Sigmoid colon (tissue), 7 donors: Measurements from ENCODE around the gene TRNP1. TPM values are rescaled to one million over a fixed set of nuclear protein-coding genes. Genes with fewer than 3 reads are reported as not detected.

Experiments
- DNase-seq: peaks from one replicate; pipeline ENCODE4 v3.0.0-alpha.2; 2019
- H3K27ac ChIP-seq, 4 donors: fragments of 200-600 bp; sonication (generic); one replicate each; pipeline ENCODE4 v1.5.1; 2016 to 2019; ENCODE audit warnings: mild to moderate bottlenecking in 1 of 4
- H3K27me3 ChIP-seq, 3 donors: fragments of 200-600 bp; sonication (generic); one replicate each; pipeline ENCODE4 v1.5.1; 2019; ENCODE audit warnings: mild to moderate bottlenecking in 1 of 3
- H3K36me3 ChIP-seq, 4 donors: fragments of 200-600 bp; sonication (generic); one replicate each; pipeline ENCODE4 v1.5.1; 2016 to 2019
- H3K4me1 ChIP-seq, 4 donors: fragments of 200-600 bp; sonication (generic); one replicate each; pipeline ENCODE4 v1.5.1; 2017 to 2019
- H3K4me3 ChIP-seq, 4 donors: fragments of 200-600 bp; sonication (generic); one replicate each; pipeline ENCODE4 v1.5.1; 2017 to 2019; ENCODE audit warnings: mild to moderate bottlenecking in 2 of 4, moderate library complexity in 1 of 4
- H3K9me3 ChIP-seq, 4 donors: fragments of 200-600 bp in 3 of 4; sonication (generic) in 3 of 4; one replicate each; pipeline versions ENCODE4 v1.5.1 to v1.6.1; 2013 to 2019
- EP300 ChIP-seq, 4 donors: sonication (generic); formaldehyde crosslinking; IDR thresholded peaks; one replicate each; pipeline ENCODE4 v1.6.1; 2017; ENCODE audit warnings: antibody characterized with exemption in 4 of 4
- POLR2A ChIP-seq, 2 donors: fragments of 450-650 bp; IDR thresholded peaks; one replicate each; pipeline ENCODE4 v1.6.1; 2016; ENCODE audit warnings: antibody characterized with exemption in 2 of 2, mild to moderate bottlenecking in 2 of 2, moderate library complexity in 2 of 2
- POLR2AphosphoS5 ChIP-seq, 4 donors: sonication (generic); formaldehyde crosslinking; IDR thresholded peaks; one replicate each; pipeline ENCODE4 v1.6.1; 2017; ENCODE audit warnings: antibody characterized with exemption in 4 of 4
- WGBS, 2 donors: extraction: QIAGEN DNeasy Blood & Tissue Kit; methylation state at CpG; one replicate each; pipeline ENCODE4 v1.1.7; 2013; 5-methylcytosine and 5-hydroxymethylcytosine counted together
- intact Hi-C: fragments of 100-400 bp; cut with DNase I; formaldehyde crosslinking; loops from one replicate; pipeline ENCODE4 v1.15.1; 2023
- polyA plus RNA-seq, 3 donors: library from polyadenylated mRNA; stranded (reverse); fragments of 200-250 nt; gene quantifications; one replicate each; pipeline ENCODE4 v1.2.3, GENCODE V29; 2013
- total RNA-seq, 4 donors: library from RNA; depleted of rRNA; stranded (reverse); fragments of >200 nt; gene quantifications; one replicate each; pipeline ENCODE4 v1.1.0, GENCODE V29; 2016
- TF ChIP-seq, protein P1 (sequence below), 4 experiments: fragments of 450-650 bp in 3 of 4; fragments of 200-600 bp in 1 of 4; IDR thresholded peaks; one replicate each; pipeline ENCODE4 v1.5.1; 2016 to 2019; ENCODE audit warnings: antibody characterized with exemption in 4 of 4, mild to moderate bottlenecking in 3 of 4, moderate library complexity in 2 of 4
- donor health status: healthy with polysubstance abuse.
- donor health status: Bipolar disorder and iron deficiency.
- donor health status: healthy.

Gene TRNP1
- total and polyA plus RNA-seq, 7 donors: 3.0 to 29.6 (median 15.5) TPM

DNA sequence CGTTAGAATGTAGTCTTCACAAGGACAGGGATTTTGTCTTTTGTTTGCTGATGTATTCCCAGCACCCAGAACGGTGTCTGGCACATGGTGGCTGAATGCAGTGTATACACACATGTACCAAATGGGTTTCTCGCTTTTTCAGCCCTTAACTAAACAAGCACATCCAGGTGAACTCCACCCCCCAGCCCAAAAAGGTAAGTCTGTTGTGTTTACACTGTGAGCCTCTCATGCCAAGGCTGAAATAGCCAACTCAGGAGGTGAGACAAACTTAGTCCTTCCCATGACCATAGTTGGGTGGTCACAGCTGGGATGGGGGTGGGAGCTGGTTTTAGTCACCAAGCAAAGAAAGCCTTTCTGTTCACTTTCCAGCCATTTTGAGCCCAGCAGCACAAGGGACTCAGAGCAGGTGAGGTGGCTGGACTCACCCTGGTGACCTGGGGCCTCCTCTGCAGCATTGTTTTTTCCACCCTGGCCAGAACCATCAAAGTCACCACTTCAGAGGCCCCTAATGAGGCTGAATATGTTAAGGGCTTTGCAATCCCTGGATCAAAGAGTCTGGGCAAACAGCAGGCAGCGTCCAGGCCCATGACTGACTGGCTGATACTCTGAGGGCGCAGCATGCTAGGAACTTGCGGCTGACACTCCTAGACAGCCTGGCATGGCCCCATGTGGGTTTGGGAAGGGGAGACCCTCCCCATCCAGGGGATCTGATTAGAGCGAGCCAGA, 10.4 kb downstream of the TRNP1 start:
- TF ChIP-seq, protein P1, sequence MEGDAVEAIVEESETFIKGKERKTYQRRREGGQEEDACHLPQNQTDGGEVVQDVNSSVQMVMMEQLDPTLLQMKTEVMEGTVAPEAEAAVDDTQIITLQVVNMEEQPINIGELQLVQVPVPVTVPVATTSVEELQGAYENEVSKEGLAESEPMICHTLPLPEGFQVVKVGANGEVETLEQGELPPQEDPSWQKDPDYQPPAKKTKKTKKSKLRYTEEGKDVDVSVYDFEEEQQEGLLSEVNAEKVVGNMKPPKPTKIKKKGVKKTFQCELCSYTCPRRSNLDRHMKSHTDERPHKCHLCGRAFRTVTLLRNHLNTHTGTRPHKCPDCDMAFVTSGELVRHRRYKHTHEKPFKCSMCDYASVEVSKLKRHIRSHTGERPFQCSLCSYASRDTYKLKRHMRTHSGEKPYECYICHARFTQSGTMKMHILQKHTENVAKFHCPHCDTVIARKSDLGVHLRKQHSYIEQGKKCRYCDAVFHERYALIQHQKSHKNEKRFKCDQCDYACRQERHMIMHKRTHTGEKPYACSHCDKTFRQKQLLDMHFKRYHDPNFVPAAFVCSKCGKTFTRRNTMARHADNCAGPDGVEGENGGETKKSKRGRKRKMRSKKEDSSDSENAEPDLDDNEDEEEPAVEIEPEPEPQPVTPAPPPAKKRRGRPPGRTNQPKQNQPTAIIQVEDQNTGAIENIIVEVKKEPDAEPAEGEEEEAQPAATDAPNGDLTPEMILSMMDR (IDR thresholded peaks at IDR 0.05): no peak
- TF ChIP-seq EP300 (IDR thresholded peaks at IDR 0.05): no peak
- no peak for TF ChIP-seq POLR2A (IDR thresholded peaks at IDR 0.05)
- TF ChIP-seq POLR2AphosphoS5 (IDR thresholded peaks at IDR 0.05): peak in 2 of 4 donors; percentile 14 to 16
- no peaks in the 10 kb centered on the region for H3K9me3 ChIP-seq
- no peak overlapping the region for H3K4me3 ChIP-seq
- intact Hi-C loops: no loop called here
- peaks cover 0 to 98% (median 96%) of the 10 kb centered on the region in 4 donors for H3K4me1 ChIP-seq
- WGBS, 2 donors: 90 to 91% methylated on average over 7 of the region's 7 CpGs
- H3K27me3 ChIP-seq: no peaks in the 10 kb centered on the region
- peaks cover 8 to 33% (median 16%) of the 10 kb centered on the region in 4 donors for H3K36me3 ChIP-seq
- DNase-seq: no peak
- peak overlapping the region; percentile 87 to 98 (median 97) for H3K27ac ChIP-seq

DNA sequence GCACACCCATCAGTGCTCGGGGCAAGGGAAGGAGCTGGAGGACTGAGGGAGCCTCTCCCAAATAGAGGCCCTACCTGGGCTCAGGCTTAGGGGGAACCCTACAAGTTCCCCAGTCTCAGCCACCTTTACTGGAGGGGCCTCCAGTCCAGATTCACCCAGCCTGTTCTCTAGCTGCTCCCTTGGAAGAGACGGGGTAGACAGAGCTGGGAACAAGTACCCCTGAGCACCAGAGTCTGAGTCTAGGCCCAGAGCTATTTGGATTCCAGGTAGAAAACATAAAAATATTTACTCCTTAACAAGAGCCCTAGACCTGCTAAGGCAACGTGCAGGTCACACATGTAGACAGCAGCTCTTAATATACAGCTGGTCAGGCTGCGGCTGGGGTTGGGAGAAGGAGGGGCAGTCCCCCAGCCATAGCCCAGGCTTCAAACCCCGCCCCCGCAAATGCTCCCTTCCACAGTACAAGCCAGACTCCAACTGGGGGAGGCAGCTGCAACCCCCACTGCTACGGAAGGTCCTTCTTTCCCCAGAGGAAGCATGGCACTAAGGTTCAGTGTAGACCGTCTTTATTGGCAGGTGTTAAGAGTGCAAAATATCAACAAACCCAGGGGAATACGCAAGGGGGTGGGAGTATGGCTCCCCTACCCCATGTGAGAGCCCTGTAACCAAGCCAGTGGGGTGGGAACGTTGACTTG, 11.1 kb downstream of the TRNP1 start:
- peaks cover 0 to 98% (median 97%) of the 10 kb centered on the region in 4 donors for H3K4me1 ChIP-seq
- peaks cover 8 to 33% (median 16%) of the 10 kb centered on the region in 4 donors for H3K36me3 ChIP-seq
- H3K27me3 ChIP-seq: no peaks in the 10 kb centered on the region
- peak; percentile 85 for DNase-seq
- intact Hi-C loops: no loop called here
- TF ChIP-seq POLR2AphosphoS5 (IDR thresholded peaks at IDR 0.05) (peak in 3 of 4 donors; percentile 22 to 25 (median 24)), POLR2A (IDR thresholded peaks at IDR 0.05) (no peak), EP300 (IDR thresholded peaks at IDR 0.05) (no peak)
- TF ChIP-seq, protein P1 (IDR thresholded peaks at IDR 0.05): no peak
- H3K4me3 ChIP-seq: no peak overlapping the region
- 77 to 84% methylated on average over 10 of the region's 10 CpGs for WGBS, 2 donors
- H3K9me3 ChIP-seq: no peaks in the 10 kb centered on the region
- H3K27ac ChIP-seq: peak overlapping the region; percentile 87 to 98 (median 97)

DNA sequence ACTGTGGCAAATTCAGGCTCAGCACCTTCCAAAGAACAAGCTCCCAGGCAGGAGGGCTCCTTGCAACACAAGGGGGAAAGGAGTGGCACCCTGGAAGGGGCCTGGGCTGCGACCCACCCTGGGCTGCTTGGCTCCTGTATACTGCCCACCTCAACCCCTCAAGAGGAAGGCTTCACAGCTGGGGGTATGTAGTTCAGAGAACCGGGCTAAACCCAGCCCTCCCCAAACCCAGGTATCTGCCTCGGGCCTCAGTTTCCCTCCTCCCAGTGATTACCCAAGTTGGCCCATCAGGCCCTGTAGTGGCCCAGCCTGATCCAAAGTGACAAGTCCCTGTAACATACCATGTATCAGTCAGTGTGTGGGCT, 11.7 kb downstream of the TRNP1 start:
- no peaks in the 10 kb centered on the region for H3K9me3 ChIP-seq
- peaks cover 8 to 33% (median 16%) of the 10 kb centered on the region in 4 donors for H3K36me3 ChIP-seq
- H3K4me3 ChIP-seq: no peak overlapping the region
- intact Hi-C loops: no loop called here
- no peaks in the 10 kb centered on the region for H3K27me3 ChIP-seq
- no peak for DNase-seq
- peaks cover 0 to 98% (median 97%) of the 10 kb centered on the region in 4 donors for H3K4me1 ChIP-seq
- H3K27ac ChIP-seq: peak overlapping the region; percentile 87 to 98 (median 97)
- 92 to 95% methylated on average over 3 of the region's 3 CpGs for WGBS, 2 donors
- TF ChIP-seq POLR2A (IDR thresholded peaks at IDR 0.05) (no peak), POLR2AphosphoS5 (IDR thresholded peaks at IDR 0.05) (no peak), EP300 (IDR thresholded peaks at IDR 0.05) (no peak)
- TF ChIP-seq, protein P1 (IDR thresholded peaks at IDR 0.05): no peak

DNA sequence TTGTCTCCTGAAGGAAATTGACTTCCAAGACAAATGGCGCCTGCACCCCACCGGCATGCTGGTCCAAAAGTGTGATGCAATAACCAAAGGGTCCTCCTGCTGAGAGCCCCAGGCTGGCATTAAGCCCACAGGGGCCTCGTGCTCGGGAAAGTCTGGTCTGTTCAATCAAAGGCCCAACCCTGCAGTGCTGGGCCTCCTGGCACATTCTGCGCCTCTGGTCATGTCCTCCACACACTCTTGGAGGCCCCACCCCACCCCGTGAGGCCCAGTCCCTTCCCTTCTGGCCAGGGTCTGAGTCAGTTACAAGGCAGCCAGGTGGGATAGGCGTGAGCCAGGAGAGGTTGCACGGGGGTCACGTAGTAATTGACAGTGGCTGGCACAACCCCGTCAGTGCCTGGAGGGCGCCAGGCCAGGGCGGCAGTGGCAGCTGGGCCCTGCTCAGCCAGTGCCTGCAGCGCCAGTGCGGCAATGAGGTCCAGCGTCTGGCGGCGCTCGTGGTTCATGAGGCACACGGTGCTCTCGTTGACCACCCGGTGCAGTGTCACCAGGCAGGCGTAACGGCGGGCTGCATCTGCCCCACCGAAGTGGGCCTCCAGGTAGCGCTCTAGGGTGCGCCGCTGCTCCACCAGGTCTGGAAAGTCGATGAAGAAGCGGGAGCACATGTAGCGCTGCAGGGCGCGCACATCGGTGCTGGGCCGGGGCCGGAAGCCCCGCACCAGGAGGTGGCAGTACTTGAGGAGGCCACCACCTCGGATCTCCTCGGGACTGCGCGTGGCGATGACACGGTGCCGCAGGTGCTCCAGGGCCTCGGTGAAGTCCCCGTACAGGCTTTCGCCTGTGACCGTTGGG, 12.4 kb downstream of the TRNP1 start:
- peaks cover 0 to 98% (median 96%) of the 10 kb centered on the region in 4 donors for H3K4me1 ChIP-seq
- no peaks in the 10 kb centered on the region for H3K27me3 ChIP-seq
- intact Hi-C loops: no loop called here
- no peak for DNase-seq
- peaks cover 8 to 33% (median 16%) of the 10 kb centered on the region in 4 donors for H3K36me3 ChIP-seq
- TF ChIP-seq POLR2A (IDR thresholded peaks at IDR 0.05): no peak
- TF ChIP-seq, protein P1 (IDR thresholded peaks at IDR 0.05): no peak
- TF ChIP-seq POLR2AphosphoS5 (IDR thresholded peaks at IDR 0.05): no peak
- no peak for TF ChIP-seq EP300 (IDR thresholded peaks at IDR 0.05)
- H3K9me3 ChIP-seq: no peaks in the 10 kb centered on the region
- WGBS, 2 donors: 94 to 95% methylated on average over 48 of the region's 48 CpGs
- H3K4me3 ChIP-seq: no peak overlapping the region
- peak overlapping the region; percentile 87 to 98 (median 97) for H3K27ac ChIP-seq
